ENCODE data around the gene GRIK4. TPM values are rescaled to one million over a fixed set of nuclear protein-coding genes. Genes with fewer than 3 reads are reported as not detected.

The GRIK4 gene
- total and polyA plus RNA-seq, 4 donors: 0.05 to 0.25 (median 0.06) TPM; not detected in 1

DNA sequence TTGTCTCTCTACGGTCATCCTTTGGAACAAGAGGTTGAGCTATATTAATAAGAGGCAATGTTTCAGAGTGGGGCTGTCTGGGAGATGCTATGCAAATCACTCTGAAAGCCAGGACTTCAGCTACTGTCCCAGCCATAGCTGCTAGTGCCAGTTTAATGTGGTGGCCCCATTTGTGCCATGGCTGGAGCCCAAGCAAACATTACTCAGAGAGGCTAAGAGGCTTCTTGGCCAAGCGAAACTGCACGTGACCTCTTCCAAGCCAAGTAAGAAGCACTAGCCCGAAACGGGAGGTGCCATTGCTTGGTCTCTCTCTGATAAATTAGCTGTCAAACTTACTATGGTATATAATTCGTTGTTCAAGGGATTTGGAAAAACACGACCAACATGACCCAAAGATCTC is 462.0 kb downstream of the GRIK4 start:
- Histone ChIP-seq H3K27ac (ENCODE audit: low read depth in 1 of 2, low read length in 2 of 2) (no peak overlapping the region), H3K36me3 (ENCODE audit: control insufficient read depth in 4 of 4, insufficient read depth in 3 of 4, low read depth in 1 of 4, low read length in 3 of 4) (no peaks in the 10 kb centered on the region), H3K4me3 (ENCODE audit: low read depth in 1 of 3, low read length in 3 of 3) (no peak overlapping the region), H3K27me3 (ENCODE audit: control insufficient read depth in 4 of 4, insufficient read depth in 4 of 4, low read length in 3 of 4) (no peaks in the 10 kb centered on the region), H3K4me1 (ENCODE audit: control insufficient read depth in 4 of 4, insufficient read depth in 4 of 4, low read length in 3 of 4) (no peaks in the 10 kb centered on the region), H3K9me3 (ENCODE audit: control insufficient read depth in 4 of 4, low read length in 3 of 4) (no peaks in the 10 kb centered on the region), H3K9ac (ENCODE audit: low read depth in 1 of 2, low read length in 2 of 2) (no peak overlapping the region)
- TF ChIP-seq TAF1 (conservative IDR thresholded peaks at IDR 0.05): no peak
- TF ChIP-seq, protein P1, sequence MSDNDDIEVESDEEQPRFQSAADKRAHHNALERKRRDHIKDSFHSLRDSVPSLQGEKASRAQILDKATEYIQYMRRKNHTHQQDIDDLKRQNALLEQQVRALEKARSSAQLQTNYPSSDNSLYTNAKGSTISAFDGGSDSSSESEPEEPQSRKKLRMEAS (IDR thresholded peaks at IDR 0.05): no peak
- TF ChIP-seq, protein P2, sequence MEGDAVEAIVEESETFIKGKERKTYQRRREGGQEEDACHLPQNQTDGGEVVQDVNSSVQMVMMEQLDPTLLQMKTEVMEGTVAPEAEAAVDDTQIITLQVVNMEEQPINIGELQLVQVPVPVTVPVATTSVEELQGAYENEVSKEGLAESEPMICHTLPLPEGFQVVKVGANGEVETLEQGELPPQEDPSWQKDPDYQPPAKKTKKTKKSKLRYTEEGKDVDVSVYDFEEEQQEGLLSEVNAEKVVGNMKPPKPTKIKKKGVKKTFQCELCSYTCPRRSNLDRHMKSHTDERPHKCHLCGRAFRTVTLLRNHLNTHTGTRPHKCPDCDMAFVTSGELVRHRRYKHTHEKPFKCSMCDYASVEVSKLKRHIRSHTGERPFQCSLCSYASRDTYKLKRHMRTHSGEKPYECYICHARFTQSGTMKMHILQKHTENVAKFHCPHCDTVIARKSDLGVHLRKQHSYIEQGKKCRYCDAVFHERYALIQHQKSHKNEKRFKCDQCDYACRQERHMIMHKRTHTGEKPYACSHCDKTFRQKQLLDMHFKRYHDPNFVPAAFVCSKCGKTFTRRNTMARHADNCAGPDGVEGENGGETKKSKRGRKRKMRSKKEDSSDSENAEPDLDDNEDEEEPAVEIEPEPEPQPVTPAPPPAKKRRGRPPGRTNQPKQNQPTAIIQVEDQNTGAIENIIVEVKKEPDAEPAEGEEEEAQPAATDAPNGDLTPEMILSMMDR (IDR thresholded peaks at IDR 0.05; ENCODE audit: low read depth, low read length, missing input control): no peak
- no peak for TF ChIP-seq SP1 (IDR thresholded peaks at IDR 0.05)
- TF ChIP-seq FOXA1 (IDR thresholded peaks at IDR 0.05): no peak
- no peak for TF ChIP-seq EGR1 (IDR thresholded peaks at IDR 0.05; ENCODE audit: low read depth in 2 of 2)
- no peak for TF ChIP-seq HNF4A (conservative IDR thresholded peaks at IDR 0.05)
- TF ChIP-seq GABPA (IDR thresholded peaks at IDR 0.05 in 1 of 2, conservative IDR thresholded peaks at IDR 0.05 in 1 of 2): no peak
- TF ChIP-seq, protein P3, sequence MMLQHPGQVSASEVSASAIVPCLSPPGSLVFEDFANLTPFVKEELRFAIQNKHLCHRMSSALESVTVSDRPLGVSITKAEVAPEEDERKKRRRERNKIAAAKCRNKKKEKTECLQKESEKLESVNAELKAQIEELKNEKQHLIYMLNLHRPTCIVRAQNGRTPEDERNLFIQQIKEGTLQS (IDR thresholded peaks at IDR 0.05): no peak
- no peak for TF ChIP-seq NR2F2 (IDR thresholded peaks at IDR 0.05)
- TF ChIP-seq, protein P4, sequence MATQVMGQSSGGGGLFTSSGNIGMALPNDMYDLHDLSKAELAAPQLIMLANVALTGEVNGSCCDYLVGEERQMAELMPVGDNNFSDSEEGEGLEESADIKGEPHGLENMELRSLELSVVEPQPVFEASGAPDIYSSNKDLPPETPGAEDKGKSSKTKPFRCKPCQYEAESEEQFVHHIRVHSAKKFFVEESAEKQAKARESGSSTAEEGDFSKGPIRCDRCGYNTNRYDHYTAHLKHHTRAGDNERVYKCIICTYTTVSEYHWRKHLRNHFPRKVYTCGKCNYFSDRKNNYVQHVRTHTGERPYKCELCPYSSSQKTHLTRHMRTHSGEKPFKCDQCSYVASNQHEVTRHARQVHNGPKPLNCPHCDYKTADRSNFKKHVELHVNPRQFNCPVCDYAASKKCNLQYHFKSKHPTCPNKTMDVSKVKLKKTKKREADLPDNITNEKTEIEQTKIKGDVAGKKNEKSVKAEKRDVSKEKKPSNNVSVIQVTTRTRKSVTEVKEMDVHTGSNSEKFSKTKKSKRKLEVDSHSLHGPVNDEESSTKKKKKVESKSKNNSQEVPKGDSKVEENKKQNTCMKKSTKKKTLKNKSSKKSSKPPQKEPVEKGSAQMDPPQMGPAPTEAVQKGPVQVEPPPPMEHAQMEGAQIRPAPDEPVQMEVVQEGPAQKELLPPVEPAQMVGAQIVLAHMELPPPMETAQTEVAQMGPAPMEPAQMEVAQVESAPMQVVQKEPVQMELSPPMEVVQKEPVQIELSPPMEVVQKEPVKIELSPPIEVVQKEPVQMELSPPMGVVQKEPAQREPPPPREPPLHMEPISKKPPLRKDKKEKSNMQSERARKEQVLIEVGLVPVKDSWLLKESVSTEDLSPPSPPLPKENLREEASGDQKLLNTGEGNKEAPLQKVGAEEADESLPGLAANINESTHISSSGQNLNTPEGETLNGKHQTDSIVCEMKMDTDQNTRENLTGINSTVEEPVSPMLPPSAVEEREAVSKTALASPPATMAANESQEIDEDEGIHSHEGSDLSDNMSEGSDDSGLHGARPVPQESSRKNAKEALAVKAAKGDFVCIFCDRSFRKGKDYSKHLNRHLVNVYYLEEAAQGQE (IDR thresholded peaks at IDR 0.05): no peak
- TF ChIP-seq JUND (IDR thresholded peaks at IDR 0.05): no peak
- DNase-seq (ENCODE audit: low spot score): no peak
- WGBS: 89% methylated on average over 7 of the region's 7 CpGs

DNA sequence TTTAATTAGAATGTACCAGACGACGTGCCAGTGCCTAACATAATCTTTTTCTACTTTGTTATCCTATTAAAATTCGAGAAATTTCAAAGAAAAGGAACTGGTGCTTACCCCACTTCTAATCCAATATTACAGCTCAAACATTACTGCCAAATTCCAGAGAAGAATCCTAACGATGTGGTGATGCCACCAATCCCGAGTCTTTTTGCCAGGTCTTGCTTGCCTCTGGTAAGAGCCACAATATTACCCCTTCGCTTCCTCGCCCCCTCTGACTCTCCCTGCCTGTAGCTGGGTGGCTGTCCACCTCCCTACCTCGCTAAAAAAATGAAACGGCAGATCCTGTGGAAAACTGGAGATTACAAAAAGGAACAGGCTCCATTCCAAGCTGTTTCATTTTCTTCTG is 462.9 kb downstream of the GRIK4 start:
- Histone ChIP-seq H3K27me3 (ENCODE audit: control insufficient read depth in 4 of 4, insufficient read depth in 4 of 4, low read length in 3 of 4) (no peaks in the 10 kb centered on the region), H3K27ac (ENCODE audit: low read depth in 1 of 2, low read length in 2 of 2) (no peak overlapping the region), H3K36me3 (ENCODE audit: control insufficient read depth in 4 of 4, insufficient read depth in 3 of 4, low read depth in 1 of 4, low read length in 3 of 4) (no peaks in the 10 kb centered on the region), H3K9me3 (ENCODE audit: control insufficient read depth in 4 of 4, low read length in 3 of 4) (no peaks in the 10 kb centered on the region), H3K9ac (ENCODE audit: low read depth in 1 of 2, low read length in 2 of 2) (no peak overlapping the region), H3K4me1 (ENCODE audit: control insufficient read depth in 4 of 4, insufficient read depth in 4 of 4, low read length in 3 of 4) (no peaks in the 10 kb centered on the region), H3K4me3 (ENCODE audit: low read depth in 1 of 3, low read length in 3 of 3) (no peak overlapping the region)
- TF ChIP-seq SP1 (IDR thresholded peaks at IDR 0.05): no peak
- no peak for TF ChIP-seq NR2F2 (IDR thresholded peaks at IDR 0.05)
- no peak for TF ChIP-seq JUND (IDR thresholded peaks at IDR 0.05)
- no peak for TF ChIP-seq HNF4G (IDR thresholded peaks at IDR 0.05)
- TF ChIP-seq TAF1 (conservative IDR thresholded peaks at IDR 0.05): no peak
- TF ChIP-seq GABPA (IDR thresholded peaks at IDR 0.05 in 1 of 2, conservative IDR thresholded peaks at IDR 0.05 in 1 of 2): no peak
- no peak for TF ChIP-seq FOXA2 (IDR thresholded peaks at IDR 0.05)
- TF ChIP-seq, protein P3 (IDR thresholded peaks at IDR 0.05): no peak
- 64% methylated on average over 9 of the region's 9 CpGs for WGBS
- no peak for DNase-seq (ENCODE audit: low spot score)

Measured in liver (tissue), 9 donors.